Left ventricle myocardium superior (tissue), 1 donor: ENCODE results near the gene IBSP. TPM values are rescaled to one million over a fixed set of nuclear protein-coding genes. Genes with fewer than 3 reads are reported as not detected.
A peak's percentile ranks its signal among the peaks of the same experiment; 100 is the strongest.

Experiments used
- ATAC-seq: fragments of 200-7000 bp; cut with Tn5 transposase; one replicate; pipeline ENCODE4 v1.9.1; 2020; ENCODE audit warnings: mild to moderate bottlenecking, moderate library complexity
- DNase-seq: peaks from one replicate; pipeline ENCODE4 v3.0.0-alpha.2; 2020
- intact Hi-C: fragments of 100-400 bp; cut with micrococcal nuclease; formaldehyde crosslinking; loops from one replicate; pipeline ENCODE4 v1.11.0; 2022
- total RNA-seq: library from RNA; stranded (reverse); fragmentation: NEBNext Ultra II Directional; extraction: Animal tissue kit (Norgen Biotek cat#: 25700); gene quantifications from one replicate; pipeline ENCODE4 v1.2.1, GENCODE V29; 2021
- donor health status: DM: no; HTN: yes; CAD: no; lungs with severe emphysema.

IBSP gene
- total RNA-seq, 1 donor from 2014 or later = not detected

DNA sequence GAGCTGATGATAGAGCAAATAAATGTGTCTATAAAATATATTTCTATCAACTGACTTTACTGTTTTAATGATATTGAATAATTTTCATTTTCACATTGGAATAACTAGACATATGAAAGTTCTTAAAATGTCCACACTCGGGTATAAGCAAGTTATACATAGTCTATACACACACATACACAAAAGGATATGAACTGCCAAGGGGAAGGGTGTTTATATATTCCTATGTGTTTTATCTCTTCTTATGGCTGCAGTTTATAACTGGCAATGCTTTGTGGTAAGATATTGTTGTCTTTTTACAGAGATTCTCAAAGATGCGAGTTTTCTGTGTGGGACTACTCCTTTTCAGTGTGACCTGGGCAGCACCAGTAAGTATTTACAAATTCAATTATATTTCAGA lies 35.0 kb downstream of the IBSP start:
- ATAC-seq (no peak), DNase-seq (no peak)
- intact Hi-C loops = no loop called here

- DNase-seq (no peak), ATAC-seq (no peak)
- intact Hi-C loops = no loop called here
Measured at GRCh38 chr4:87835197-87835596, 35.8 kb downstream of the IBSP start.

GRCh38 chr4:87835743-87836142 lies 36.4 kb downstream of the IBSP start:
- DNase-seq = no peak
- no peak for ATAC-seq
- intact Hi-C loops = no loop called here

- DNase-seq = no peak
- intact Hi-C loops = no loop called here
- ATAC-seq = no peak
Measured at GRCh38 chr4:87838205-87838604, 38.9 kb downstream of the IBSP start.

DNA sequence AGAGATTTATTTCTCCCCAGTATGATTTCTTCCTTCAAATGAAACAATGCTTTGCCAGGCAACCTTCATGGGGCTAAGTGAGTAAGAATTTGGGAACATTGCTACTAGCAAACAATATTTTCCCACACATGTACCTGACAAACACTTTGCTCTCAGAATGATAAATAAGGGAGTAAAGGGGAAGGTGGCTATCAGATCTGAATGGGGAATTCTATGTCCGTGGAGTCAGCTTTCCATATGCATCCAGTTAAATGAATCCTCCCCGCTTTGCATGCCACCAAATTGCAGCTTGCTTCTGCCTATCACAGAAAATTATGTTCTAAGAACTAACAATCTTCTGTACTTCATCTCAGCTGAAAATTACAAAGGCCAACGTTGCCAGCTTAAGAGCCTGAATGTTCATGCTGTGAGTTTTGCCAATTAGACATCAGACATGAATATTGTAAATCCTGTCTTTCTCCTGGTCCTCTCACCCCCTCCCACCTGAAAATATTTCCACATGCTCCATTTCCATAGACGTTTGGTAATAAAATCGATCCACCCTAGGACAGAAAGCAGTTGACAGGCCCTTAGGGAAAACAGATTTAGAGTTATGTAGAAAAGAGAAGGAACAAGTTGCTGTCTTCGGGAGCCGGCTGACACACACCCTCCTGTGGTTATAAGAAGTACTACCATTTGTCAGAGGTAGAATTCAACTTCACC lies 39.7 kb downstream of the IBSP start:
- peak; percentile 60 for ATAC-seq
- intact Hi-C loops = no loop called here
- no peak for DNase-seq

- intact Hi-C loops = no loop called here
- no peak for DNase-seq
- ATAC-seq = no peak
Measured at GRCh38 chr4:87839592-87839946, 40.2 kb downstream of the IBSP start.

DNA sequence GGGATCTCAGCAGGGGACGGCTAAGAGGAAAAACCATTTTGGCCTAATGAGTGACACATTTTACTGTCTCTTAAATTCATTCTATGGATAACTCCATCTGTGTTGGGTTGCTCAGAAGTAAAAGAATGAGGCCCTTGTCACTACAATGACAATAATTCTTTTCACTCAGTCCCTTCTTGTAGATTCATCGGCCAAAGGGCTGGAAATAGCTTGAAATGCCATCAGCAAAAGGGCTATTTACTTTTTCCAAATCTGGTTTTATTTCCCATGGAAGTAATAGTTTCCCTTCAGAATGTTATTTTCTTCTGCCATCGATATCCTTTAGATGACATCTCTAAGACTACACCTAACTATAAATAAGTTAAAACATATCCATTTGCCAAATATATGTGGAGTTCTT lies 40.8 kb downstream of the IBSP start:
- intact Hi-C loops = loop anchor here (5.0 kb wide), 1 partner anchor 298 kb away; no protein-coding TSS in a partner anchor
- no peak for ATAC-seq
- no peak for DNase-seq

GRCh38 chr4:87843936-87844335 lies 44.6 kb downstream of the IBSP start:
- intact Hi-C loops = loop anchor here (5.0 kb wide), 1 partner anchor 302 kb away; no protein-coding TSS in a partner anchor

DNA sequence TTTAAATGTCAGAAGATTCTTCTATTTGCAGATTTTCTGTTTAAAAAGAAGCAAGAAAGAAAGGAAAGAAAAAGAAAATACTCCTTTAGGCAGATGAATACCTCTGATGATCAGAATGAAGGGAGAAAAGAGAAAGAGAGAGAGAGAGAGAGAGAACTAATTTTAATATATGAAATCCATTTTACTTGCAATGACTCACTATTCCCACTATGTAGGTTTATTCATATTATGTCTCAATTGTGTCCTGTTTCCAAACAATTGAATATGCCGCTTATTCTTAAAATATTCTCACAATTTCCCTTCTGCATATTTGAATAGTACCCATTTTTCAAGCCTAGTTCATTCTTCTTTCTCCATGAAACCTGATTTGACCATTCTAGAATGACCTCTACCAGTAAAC lies 45.1 kb downstream of the IBSP start:
- no peak for ATAC-seq
- no peak for DNase-seq
- intact Hi-C loops = loop anchor here (5.0 kb wide), 1 partner anchor 302 kb away; no protein-coding TSS in a partner anchor

More at GRCh38 chr4:87843936-87844335, 44.6 kb downstream of the IBSP start:
- DNase-seq = no peak
- ATAC-seq = peak; percentile 95

GRCh38 chr4:87846226-87846625 lies 46.9 kb downstream of the IBSP start:
- intact Hi-C loops = no loop called here
- no peak for DNase-seq
- ATAC-seq = no peak

GRCh38 chr4:87848622-87849351 lies 49.4 kb downstream of the IBSP start:
- ATAC-seq = peak; percentile 88
- DNase-seq = no peak
- intact Hi-C loops = loop anchor here (2.0 kb wide), 1 partner anchor 170 kb away; no protein-coding TSS in a partner anchor

DNA sequence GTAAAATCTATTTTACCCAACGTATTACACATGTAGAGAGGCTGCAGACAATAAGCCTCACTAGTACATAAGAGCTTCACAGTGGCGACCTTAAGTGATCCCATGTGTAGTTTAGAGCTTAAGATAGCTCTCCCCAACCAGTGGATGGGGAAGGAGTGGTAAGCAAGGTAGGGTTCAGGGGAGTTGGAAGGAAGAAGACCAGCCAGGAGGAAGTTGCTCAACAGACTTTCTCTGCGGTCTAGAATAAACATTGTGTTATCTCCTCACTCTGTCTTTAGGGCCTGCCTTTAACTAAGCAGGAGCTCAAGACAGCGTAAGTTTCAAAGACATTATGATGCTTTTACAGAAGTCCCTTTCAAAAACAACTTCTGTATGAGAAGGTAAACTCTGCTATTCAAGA lies 50.3 kb downstream of the IBSP start:
- intact Hi-C loops = loop anchor here (2.0 to 5.0 kb wide), 2 partner anchors 171 to 363 kb away; no protein-coding TSS in a partner anchor
- ATAC-seq = peak; percentile 30
- DNase-seq = no peak

DNA sequence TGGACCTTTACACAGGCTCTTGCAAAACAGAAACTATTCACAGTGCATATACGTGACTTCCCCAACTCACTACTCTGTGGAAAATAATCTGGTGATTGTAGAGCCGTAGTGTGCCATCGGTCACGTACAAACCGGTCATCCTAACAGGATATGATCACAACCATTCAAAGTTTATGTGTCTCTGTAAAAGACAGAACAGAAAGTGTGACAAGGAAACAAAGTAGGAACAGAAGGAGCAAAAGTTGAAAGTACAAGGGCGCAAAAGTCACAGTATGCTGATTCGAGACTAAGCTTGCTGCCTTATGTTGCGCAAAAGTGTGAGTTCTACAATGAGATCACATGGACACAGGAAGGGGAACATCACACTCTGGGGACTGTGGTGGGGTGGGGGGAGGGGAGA lies 52.0 kb downstream of the IBSP start:
- intact Hi-C loops = loop anchor here (5.0 kb wide), 1 partner anchor 361 kb away; no protein-coding TSS in a partner anchor
- ATAC-seq (peak; percentile 60), DNase-seq (no peak)

DNA sequence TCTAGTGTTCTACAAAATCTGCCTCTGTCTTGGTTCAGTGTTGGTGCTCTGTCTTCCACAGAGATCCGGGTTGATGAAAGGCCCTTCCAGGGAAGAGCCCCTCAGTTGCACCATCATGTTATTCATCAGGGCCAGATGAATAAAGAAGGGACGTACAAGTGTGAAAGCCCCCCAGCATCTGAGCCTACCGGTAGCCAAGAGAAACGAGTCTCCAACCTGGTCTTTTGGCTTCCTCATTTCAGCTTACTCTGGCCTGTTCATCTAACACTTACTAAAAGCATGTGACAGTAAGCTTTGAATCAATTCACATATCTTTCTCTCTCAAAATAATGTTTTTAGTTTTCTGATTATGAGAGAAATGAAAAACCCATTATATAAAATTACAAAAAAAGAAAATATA lies 52.6 kb downstream of the IBSP start:
- ATAC-seq (no peak), DNase-seq (no peak)
- intact Hi-C loops = loop anchor here (2.0 to 5.0 kb wide), 2 partner anchors 121 to 360 kb away; no protein-coding TSS in a partner anchor

- DNase-seq (no peak), ATAC-seq (no peak)
- intact Hi-C loops = loop anchor here (2.0 to 5.0 kb wide), 2 partner anchors 120 to 359 kb away; no protein-coding TSS in a partner anchor
Measured at GRCh38 chr4:87853108-87853507, 53.8 kb downstream of the IBSP start.

GRCh38 chr4:87853891-87854290 lies 54.5 kb downstream of the IBSP start:
- no peak for DNase-seq
- intact Hi-C loops = loop anchor here (2.0 to 5.0 kb wide), 2 partner anchors 119 to 358 kb away; no protein-coding TSS in a partner anchor
- no peak for ATAC-seq

DNA sequence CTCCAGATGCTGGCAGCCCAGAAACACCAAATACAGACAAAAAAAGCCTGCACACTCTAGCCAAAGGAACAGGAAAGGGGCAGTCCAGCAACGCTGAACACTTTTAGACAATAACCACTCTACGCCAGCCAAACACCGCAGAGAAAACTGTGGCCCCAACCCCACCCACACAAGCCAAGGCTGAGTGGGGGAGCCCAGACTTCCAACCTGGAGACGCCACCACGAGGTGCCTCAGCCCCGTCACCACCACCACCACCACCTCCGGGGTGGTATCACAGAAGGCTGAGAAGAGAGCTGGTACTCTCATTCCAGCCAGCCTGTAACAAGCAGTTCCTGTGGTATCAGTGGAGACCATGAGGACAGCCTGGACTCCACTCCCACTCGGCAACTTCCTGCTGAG lies 56.2 kb downstream of the IBSP start:
- intact Hi-C loops = no loop called here
- ATAC-seq = no peak
- no peak for DNase-seq

GRCh38 chr4:87856816-87857215 lies 57.5 kb downstream of the IBSP start:
- ATAC-seq = no peak
- intact Hi-C loops = no loop called here
- DNase-seq = no peak

DNA sequence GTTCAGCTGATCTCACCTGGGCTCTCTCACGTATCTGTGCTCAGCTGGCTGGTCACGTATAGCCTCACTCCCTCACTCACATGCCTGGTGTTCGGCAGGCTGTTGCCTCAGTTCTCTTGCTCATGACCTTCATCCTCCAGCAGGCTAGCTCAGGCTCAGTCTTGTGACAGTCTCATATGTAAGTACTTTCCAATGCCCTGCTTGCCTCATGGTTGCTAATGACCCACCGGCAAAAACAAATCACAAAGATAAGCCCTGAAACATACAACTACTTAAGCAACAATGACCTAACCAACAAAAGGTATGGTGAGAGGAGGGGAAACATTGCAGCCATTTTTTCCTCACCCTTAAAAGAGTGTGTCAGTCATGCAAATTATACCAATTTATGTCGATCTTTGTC lies 58.4 kb downstream of the IBSP start:
- ATAC-seq (no peak), DNase-seq (no peak)
- intact Hi-C loops = no loop called here
